Lower leg skin (tissue), 3 donors: ENCODE data around the gene FCSK.

Experiments used
- CTCF ChIP-seq, 3 donors: fragments of 450-650 bp; IDR thresholded peaks; one replicate each; pipeline ENCODE4 v1.5.1; 2016; ENCODE audit warnings: antibody characterized with exemption in 3 of 3, mild to moderate bottlenecking in 3 of 3, moderate library complexity in 2 of 3
- POLR2A ChIP-seq, 2 donors: fragments of 450-650 bp; IDR thresholded peaks; one replicate each; pipeline ENCODE4 v1.6.1; 2016 to 2017; ENCODE audit warnings: antibody characterized with exemption in 2 of 2, mild to moderate bottlenecking in 1 of 2, moderate library complexity in 1 of 2

- TF ChIP-seq CTCF (IDR thresholded peaks at IDR 0.05) (no peak), POLR2A (IDR thresholded peaks at IDR 0.05) (no peak)
Observed at GRCh38 chr16:70472786-70473433, 18.5 kb downstream of the FCSK start.
